IMR-90 (cell line): ENCODE results near the gene SCARB1. TPM values are rescaled to one million over a fixed set of nuclear protein-coding genes. Genes with fewer than 3 reads are reported as not detected.

Experiments used
- ATAC-seq: fragments of 200-7000 bp; cut with Tn5 transposase; 2 replicates; pipeline ENCODE4 v1.9.1; 2020; ENCODE audit warnings: low read depth, mild to moderate bottlenecking, moderate library complexity
- BruUV-seq: library from RNA; stranded (reverse); fragments of 400-500 nt; replicated peaks from 2 replicates; lab custom pipeline; 2021; lab: Mats Ljungman, UMichigan
- CTCF ChIA-PET: fragments of 300-600 bp; formaldehyde crosslinking; extraction: SDS; loops from one replicate; lab custom pipeline; 2021; ENCODE audit warnings: antibody characterized with exemption; lab: Yijun Ruan, JAX
- POLR2A ChIA-PET: fragments of 300-600 bp; sonication (Branson Sonifier 250); formaldehyde crosslinking; loops from one replicate; lab custom pipeline; 2022; ENCODE audit warnings: antibody characterized with exemption; ENCODE audit not compliant: unreplicated experiment; lab: Charles Lee
- DNase-seq: peaks from one replicate; pipeline ENCODE4 v3.0.0; 2013
- H2AFZ ChIP-seq: replicated peaks from 2 replicates; pipeline ENCODE3; 2013; ENCODE audit warnings: low read length, mild to moderate bottlenecking; ENCODE audit not compliant: poor library complexity
- H2AK5ac ChIP-seq: 2 replicates; pipeline ENCODE4 v1.6.1; 2013; ENCODE audit warnings: low read depth, low read length, inconsistent platforms
- H2AK9ac ChIP-seq: replicated peaks from 2 replicates; pipeline ENCODE3; 2013; ENCODE audit warnings: mild to moderate bottlenecking, low read depth, low read length, moderate library complexity; ENCODE audit not compliant: poor library complexity
- H2BK120ac ChIP-seq: 2 replicates; pipeline ENCODE4 v1.6.1; 2013; ENCODE audit warnings: low read depth, low read length, inconsistent platforms
- H2BK15ac ChIP-seq: 3 replicates; pipeline ENCODE4 v1.6.1; 2013; ENCODE audit warnings: low read depth, low read length, inconsistent platforms
- H2BK20ac ChIP-seq: 2 replicates; pipeline ENCODE4 v1.6.1; 2013; ENCODE audit warnings: low read depth, mild to moderate bottlenecking, inconsistent platforms, low read length, moderate library complexity
- H2BK5ac ChIP-seq: 2 replicates; pipeline ENCODE4 v1.6.1; 2013; ENCODE audit warnings: mild to moderate bottlenecking, low read depth, low read length, inconsistent platforms; ENCODE audit not compliant: poor library complexity, severe bottlenecking
- H3K14ac ChIP-seq: replicated peaks from 2 replicates; pipeline ENCODE4 v1.6.1; 2013; ENCODE audit warnings: low read depth, low read length, inconsistent platforms
- H3K18ac ChIP-seq: 2 replicates; pipeline ENCODE4 v1.6.1; 2013; ENCODE audit warnings: low read depth, low read length, control low read depth
- H3K23ac ChIP-seq: 2 replicates; pipeline ENCODE4 v1.6.1; 2013; ENCODE audit warnings: low read depth, low read length, inconsistent platforms
- H3K27ac ChIP-seq: 2 replicates; pipeline ENCODE4 v1.5.1; 2013; ENCODE audit warnings: mild to moderate bottlenecking, control low read depth, low read length; ENCODE audit not compliant: insufficient read depth
- H3K27me3 ChIP-seq: 2 replicates; pipeline ENCODE4 v1.6.1; 2013; ENCODE audit warnings: low read length; ENCODE audit not compliant: control insufficient read depth, insufficient read depth
- H3K36me3 ChIP-seq: 2 replicates; pipeline ENCODE4 v1.6.1; 2013; ENCODE audit warnings: low read length, mixed read lengths; ENCODE audit not compliant: control insufficient read depth, insufficient read depth
- H3K4ac ChIP-seq: 2 replicates; pipeline ENCODE4 v1.6.1; 2013; ENCODE audit warnings: low read depth, low read length, inconsistent platforms
- H3K4me1 ChIP-seq: 2 replicates; pipeline ENCODE4 v1.6.1; 2013; ENCODE audit warnings: low read length, mixed read lengths; ENCODE audit not compliant: control insufficient read depth, insufficient read depth
- H3K4me2 ChIP-seq: 2 replicates; pipeline ENCODE4 v1.6.1; 2013; ENCODE audit warnings: low read depth, mild to moderate bottlenecking, control low read depth, low read length, moderate library complexity
- H3K4me3 ChIP-seq: 2 replicates; pipeline ENCODE4 v1.5.1; 2013; ENCODE audit warnings: low read depth, mild to moderate bottlenecking, control low read depth, low read length, moderate library complexity; ENCODE audit not compliant: insufficient read depth
- H3K56ac ChIP-seq: 2 replicates; pipeline ENCODE4 v1.6.1; 2013; ENCODE audit warnings: low read length, inconsistent platforms; ENCODE audit not compliant: insufficient read depth; ENCODE audit errors: extremely low read depth
- H3K79me1 ChIP-seq, 2 experiments: 2 replicates each; pipeline ENCODE4 v1.6.1; 2013; ENCODE audit warnings: low read length in 2 of 2, inconsistent platforms in 1 of 2, low read depth in 1 of 2
- H3K9ac ChIP-seq: 2 replicates; pipeline ENCODE4 v1.6.1; 2013; ENCODE audit warnings: low read depth, low read length, control low read depth
- H3K9me1 ChIP-seq: 2 replicates; pipeline ENCODE4 v1.6.1; 2013; ENCODE audit warnings: low read length, inconsistent platforms; ENCODE audit not compliant: insufficient read depth
- H3K9me3 ChIP-seq: 2 replicates; pipeline ENCODE4 v1.6.1; 2013; ENCODE audit warnings: low read length; ENCODE audit not compliant: control insufficient read depth, insufficient read depth
- H4K20me1 ChIP-seq: 2 replicates; pipeline ENCODE4 v1.6.1; 2013; ENCODE audit warnings: low read length, inconsistent platforms; ENCODE audit not compliant: insufficient read depth
- H4K5ac ChIP-seq: 2 replicates; pipeline ENCODE4 v1.6.1; 2013; ENCODE audit warnings: mild to moderate bottlenecking, low read depth, low read length, control low read depth
- H4K8ac ChIP-seq, 2 experiments: 2 replicates each; pipeline ENCODE4 v1.6.1; 2013; ENCODE audit warnings: low read depth in 2 of 2, low read length in 2 of 2, control low read depth in 1 of 2, inconsistent platforms in 1 of 2
- H4K91ac ChIP-seq: 2 replicates; pipeline ENCODE4 v1.6.1; 2013; ENCODE audit warnings: low read depth, low read length, inconsistent platforms; ENCODE audit not compliant: insufficient read depth
- BHLHE40 ChIP-seq: fragments of 150-350 bp; IDR thresholded peaks from 2 replicates; pipeline ENCODE4 v1.6.1; 2016; ENCODE audit warnings: mild to moderate bottlenecking, low read depth, low read length
- CHD1 ChIP-seq: IDR thresholded peaks from 2 replicates; pipeline ENCODE4 v1.6.1; 2012; ENCODE audit warnings: low read depth, low read length, improper control_type of control experiment
- MAZ ChIP-seq: IDR thresholded peaks from 2 replicates; pipeline ENCODE4 v1.6.1; 2012; ENCODE audit warnings: low read depth, mild to moderate bottlenecking, low read length, improper control_type of control experiment, moderate library complexity, borderline replicate concordance
- RCOR1 ChIP-seq: IDR thresholded peaks from 2 replicates; pipeline ENCODE4 v1.6.1; 2012; ENCODE audit warnings: mild to moderate bottlenecking, low read length, improper control_type of control experiment; ENCODE audit not compliant: insufficient replicate concordance
- WGBS, 2 experiments: methylation state at CpG; one replicate each; pipeline versions ENCODE4 v1.1.5 to v1.1.7; 2013; ENCODE audit warnings: missing lambda C conversion rate in 2 of 2; ENCODE audit not compliant: insufficient read length in 1 of 2; ENCODE audit errors: extremely low coverage in 2 of 2; 5-methylcytosine and 5-hydroxymethylcytosine counted together
- dilution Hi-C: fragments of 300-500 bp; cut with HindIII; formaldehyde crosslinking; loops from one replicate; pipeline ENCODE4 v1.14.3; 2018; ENCODE audit warnings: low sequenced_read_pairs; ENCODE audit not compliant: unreplicated experiment
- in situ Hi-C: fragments of 300-500 bp; cut with MboI; formaldehyde crosslinking; loops from 3 replicates; pipeline ENCODE4 v1.14.3; 2019; ENCODE audit warnings: low sequenced_read_pairs, inconsistent platforms, mixed read lengths
- intact Hi-C: fragments of 100-400 bp; cut with micrococcal nuclease; formaldehyde crosslinking; loops from 2 replicates; pipeline ENCODE4 v1.10.0; 2022
- polyA plus RNA-seq, 3 experiments: library from polyadenylated mRNA; depleted of rRNA; stranded (reverse); fragments of >200 nt; gene quantifications; 2 replicates each; pipeline ENCODE4 v1.2.3, GENCODE V29; 2012; ENCODE audit warnings: low replicate concordance in 1 of 3
- total RNA-seq: library from RNA; depleted of rRNA; stranded (reverse); fragments of >200 nt; gene quantifications from 2 replicates; pipeline ENCODE4 v1.2.3, GENCODE V29; 2012
- TF ChIP-seq, protein P1 (sequence below): fragments of 150-350 bp; IDR thresholded peaks from 2 replicates; pipeline ENCODE4 v1.6.1; 2016; ENCODE audit warnings: low read depth, mild to moderate bottlenecking, low read length, moderate library complexity, borderline replicate concordance
- TF ChIP-seq, protein P2 (sequence below): fragments of 150-350 bp; IDR thresholded peaks from 2 replicates; pipeline ENCODE4 v1.6.1; 2017; ENCODE audit warnings: mild to moderate bottlenecking, antibody characterized with exemption, low read length, low read depth

The SCARB1 gene
- total and polyA plus RNA-seq, 2 of the 4 experiments (the other 2 are of a cell fraction), result 3.0 to 24.8 TPM

GRCh38 chr12:124745891-124746570 lies 117.6 kb downstream of the SCARB1 start:
- H3K4me3 ChIP-seq, result no peak overlapping the region

More at GRCh38 chr12:124745891-124746570, 117.6 kb downstream of the SCARB1 start:
- peak overlapping the region; percentile 66 for H2BK5ac ChIP-seq
- H4K5ac ChIP-seq, result peak overlapping the region; percentile 74
- BruUV-seq, result no TSS peak
- DNase-seq (peak; percentile 81), ATAC-seq (peak; percentile 94)
- peaks cover 9% of the 10 kb centered on the region for H3K9me1 ChIP-seq
- no peaks in the 10 kb centered on the region for H3K27me3 ChIP-seq
- H3K4me2 ChIP-seq, result peak overlapping the region; percentile 18; the same call in 1 of the 2 replicates
- no peak overlapping the region for H3K56ac ChIP-seq
- peak overlapping the region; percentile 92; the same call in 2 of the 3 replicates for H2BK15ac ChIP-seq
- H3K9me3 ChIP-seq, result no peaks in the 10 kb centered on the region
- H4K20me1 ChIP-seq, result no peaks in the 10 kb centered on the region
- peak overlapping the region; percentile 97 for H2AK5ac ChIP-seq
- ChIA-PET CTCF (no interaction called here), POLR2A (interaction anchor here (0.6 kb wide), 1 partner anchor 35 kb away, joined by 6 read pairs; no protein-coding TSS in a partner anchor)
- intact Hi-C loops (loop anchor here (5.0 kb wide), 2 partner anchors 179 to 229 kb away; partner anchors contain the start of gene NCOR2), dilution Hi-C loops (no loop called here), in situ Hi-C loops (no loop called here)
- H2BK20ac ChIP-seq, result peak overlapping the region; percentile 88
- peak overlapping the region; percentile 77 for H2AK9ac ChIP-seq
- TF ChIP-seq BHLHE40 (peak; percentile 15; the same call in 1 of the 2 replicates), RCOR1 (peak; percentile 47), CHD1 (no peak), MAZ (peak; percentile 87)
- TF ChIP-seq, protein P1, sequence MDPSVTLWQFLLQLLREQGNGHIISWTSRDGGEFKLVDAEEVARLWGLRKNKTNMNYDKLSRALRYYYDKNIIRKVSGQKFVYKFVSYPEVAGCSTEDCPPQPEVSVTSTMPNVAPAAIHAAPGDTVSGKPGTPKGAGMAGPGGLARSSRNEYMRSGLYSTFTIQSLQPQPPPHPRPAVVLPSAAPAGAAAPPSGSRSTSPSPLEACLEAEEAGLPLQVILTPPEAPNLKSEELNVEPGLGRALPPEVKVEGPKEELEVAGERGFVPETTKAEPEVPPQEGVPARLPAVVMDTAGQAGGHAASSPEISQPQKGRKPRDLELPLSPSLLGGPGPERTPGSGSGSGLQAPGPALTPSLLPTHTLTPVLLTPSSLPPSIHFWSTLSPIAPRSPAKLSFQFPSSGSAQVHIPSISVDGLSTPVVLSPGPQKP, result no peak
- TF ChIP-seq, protein P2, sequence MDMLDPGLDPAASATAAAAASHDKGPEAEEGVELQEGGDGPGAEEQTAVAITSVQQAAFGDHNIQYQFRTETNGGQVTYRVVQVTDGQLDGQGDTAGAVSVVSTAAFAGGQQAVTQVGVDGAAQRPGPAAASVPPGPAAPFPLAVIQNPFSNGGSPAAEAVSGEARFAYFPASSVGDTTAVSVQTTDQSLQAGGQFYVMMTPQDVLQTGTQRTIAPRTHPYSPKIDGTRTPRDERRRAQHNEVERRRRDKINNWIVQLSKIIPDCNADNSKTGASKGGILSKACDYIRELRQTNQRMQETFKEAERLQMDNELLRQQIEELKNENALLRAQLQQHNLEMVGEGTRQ, result peak; percentile 89
- 15% methylated on average over 9 of the region's 25 CpGs; no CpG with 5 or more reads in 1 of the 2 experiments for WGBS, 2 experiments
- H3K36me3 ChIP-seq, result no peaks in the 10 kb centered on the region
- no peaks in the 10 kb centered on the region for H3K79me1 ChIP-seq
- H3K9ac ChIP-seq, result peak overlapping the region; percentile 18; the same call in 1 of the 2 replicates
- H4K8ac ChIP-seq, result peak overlapping the region; percentile 71 to 85; a peak in 3 of 4 replicates
- H3K18ac ChIP-seq, result peak overlapping the region; percentile 72
- H3K23ac ChIP-seq, result peak overlapping the region; percentile 85; the same call in 1 of the 2 replicates
- H3K4me1 ChIP-seq, result peaks cover 19% of the 10 kb centered on the region
- peak overlapping the region; percentile 94 for H2AFZ ChIP-seq
- peak overlapping the region; percentile 59 for H3K14ac ChIP-seq
- peak overlapping the region; percentile 91 for H4K91ac ChIP-seq
- peak overlapping the region; percentile 91 for H3K4ac ChIP-seq
- peak overlapping the region; percentile 96 for H2BK120ac ChIP-seq
- peak overlapping the region; percentile 79 for H3K27ac ChIP-seq
